Activated CD8-positive, alpha-beta T cell treated with anti-CD3 and anti-CD28 coated beads for 36 hours (primary cell): ENCODE measurements around the gene KIF18B. TPM values are rescaled to one million over a fixed set of nuclear protein-coding genes. Genes with fewer than 3 reads are reported as not detected.

ENCODE experiments used
- ATAC-seq: fragments of 200-7000 bp; cut with Tn5 transposase; one replicate; pipeline ENCODE4 v1.10.0; 2021; ENCODE audit warnings: mild to moderate bottlenecking, moderate library complexity
- CTCF ChIA-PET: fragments of 350-600 bp; sonication (Branson Sonifier 250); formaldehyde crosslinking; loops from one replicate; lab custom pipeline; 2021; ENCODE audit warnings: antibody characterized with exemption; lab: Charles Lee
- POLR2A ChIA-PET: fragments of 350-600 bp; sonication (Branson Sonifier 250); formaldehyde crosslinking; loops from one replicate; lab custom pipeline; 2021; ENCODE audit warnings: antibody characterized with exemption; lab: Charles Lee
- DNase-seq: peaks from one replicate; pipeline ENCODE4 v3.0.0-alpha.2; 2020
- H3K27ac Mint-ChIP-seq: one replicate; pipeline ENCODE4 v1.8.0; 2021; ENCODE audit warnings: mild to moderate bottlenecking, mixed read lengths
- H3K27me3 Mint-ChIP-seq: one replicate; pipeline ENCODE4 v1.8.0; 2021; ENCODE audit warnings: mixed read lengths
- H3K36me3 Mint-ChIP-seq: one replicate; pipeline ENCODE4 v1.8.0; 2021; ENCODE audit warnings: low read depth, mixed read lengths
- H3K4me1 Mint-ChIP-seq: one replicate; pipeline ENCODE4 v1.8.0; 2021; ENCODE audit warnings: low read depth, mixed read lengths
- H3K4me3 Mint-ChIP-seq: one replicate; pipeline ENCODE4 v1.8.0; 2021; ENCODE audit warnings: mild to moderate bottlenecking, moderate library complexity, mixed read lengths
- H3K9me3 Mint-ChIP-seq: one replicate; pipeline ENCODE4 v1.8.0; 2021; ENCODE audit warnings: mixed read lengths
- intact Hi-C: fragments of 100-400 bp; cut with micrococcal nuclease; formaldehyde crosslinking; loops from one replicate; pipeline ENCODE4 v1.10.0; 2022
- total RNA-seq, 2 experiments: library from RNA; stranded (reverse); gene quantifications; one replicate each; pipeline ENCODE4 v1.2.3, GENCODE V29; 2021
- TF ChIP-seq, protein P1 (sequence below): fragments of 200-600 bp; IDR thresholded peaks from one replicate; pipeline ENCODE4 v1.8.0; 2022; ENCODE audit warnings: antibody characterized with exemption, mild to moderate bottlenecking

Gene KIF18B
- total RNA-seq, 2 experiments from 2014 or later: 38.1 to 40.3 TPM

DNA sequence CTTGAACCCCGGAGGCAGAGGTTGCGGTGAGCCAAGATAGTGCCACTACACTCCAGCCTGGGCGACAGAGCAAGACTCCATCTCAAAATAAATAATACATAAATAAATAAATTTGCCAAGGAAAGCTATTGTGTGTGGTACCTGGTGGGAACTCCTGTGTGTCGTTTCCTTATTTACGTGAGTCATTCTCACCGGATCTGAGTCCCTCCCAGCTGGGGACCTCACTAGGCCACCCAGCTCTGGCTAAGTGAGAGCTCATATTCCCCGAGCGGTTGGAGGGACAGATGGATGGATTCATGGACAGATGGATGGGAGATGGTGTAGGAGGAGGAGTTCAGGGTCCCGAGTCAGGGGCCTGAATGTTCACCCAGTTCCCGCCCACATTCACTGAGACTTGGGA is 43.4 kb upstream of the KIF18B start:
- H3K27me3 Mint-ChIP-seq: peaks cover 31% of the 10 kb centered on the region
- ChIA-PET POLR2A (no interaction called here), CTCF (interaction anchor here (0.7 to 4.1 kb wide), 4 partner anchors 10 to 110 kb away, joined by 3 to 21 read pairs (median 3); no protein-coding TSS in a partner anchor)
- intact Hi-C loops: no loop called here
- DNase-seq: no peak
- H3K4me3 Mint-ChIP-seq: no peak overlapping the region
- ATAC-seq: no peak
- no peaks in the 10 kb centered on the region for H3K36me3 Mint-ChIP-seq
- H3K4me1 Mint-ChIP-seq: peaks cover 10% of the 10 kb centered on the region
- H3K27ac Mint-ChIP-seq: no peak overlapping the region
- TF ChIP-seq, protein P1, sequence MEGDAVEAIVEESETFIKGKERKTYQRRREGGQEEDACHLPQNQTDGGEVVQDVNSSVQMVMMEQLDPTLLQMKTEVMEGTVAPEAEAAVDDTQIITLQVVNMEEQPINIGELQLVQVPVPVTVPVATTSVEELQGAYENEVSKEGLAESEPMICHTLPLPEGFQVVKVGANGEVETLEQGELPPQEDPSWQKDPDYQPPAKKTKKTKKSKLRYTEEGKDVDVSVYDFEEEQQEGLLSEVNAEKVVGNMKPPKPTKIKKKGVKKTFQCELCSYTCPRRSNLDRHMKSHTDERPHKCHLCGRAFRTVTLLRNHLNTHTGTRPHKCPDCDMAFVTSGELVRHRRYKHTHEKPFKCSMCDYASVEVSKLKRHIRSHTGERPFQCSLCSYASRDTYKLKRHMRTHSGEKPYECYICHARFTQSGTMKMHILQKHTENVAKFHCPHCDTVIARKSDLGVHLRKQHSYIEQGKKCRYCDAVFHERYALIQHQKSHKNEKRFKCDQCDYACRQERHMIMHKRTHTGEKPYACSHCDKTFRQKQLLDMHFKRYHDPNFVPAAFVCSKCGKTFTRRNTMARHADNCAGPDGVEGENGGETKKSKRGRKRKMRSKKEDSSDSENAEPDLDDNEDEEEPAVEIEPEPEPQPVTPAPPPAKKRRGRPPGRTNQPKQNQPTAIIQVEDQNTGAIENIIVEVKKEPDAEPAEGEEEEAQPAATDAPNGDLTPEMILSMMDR: no peak
- no peaks in the 10 kb centered on the region for H3K9me3 Mint-ChIP-seq

DNA sequence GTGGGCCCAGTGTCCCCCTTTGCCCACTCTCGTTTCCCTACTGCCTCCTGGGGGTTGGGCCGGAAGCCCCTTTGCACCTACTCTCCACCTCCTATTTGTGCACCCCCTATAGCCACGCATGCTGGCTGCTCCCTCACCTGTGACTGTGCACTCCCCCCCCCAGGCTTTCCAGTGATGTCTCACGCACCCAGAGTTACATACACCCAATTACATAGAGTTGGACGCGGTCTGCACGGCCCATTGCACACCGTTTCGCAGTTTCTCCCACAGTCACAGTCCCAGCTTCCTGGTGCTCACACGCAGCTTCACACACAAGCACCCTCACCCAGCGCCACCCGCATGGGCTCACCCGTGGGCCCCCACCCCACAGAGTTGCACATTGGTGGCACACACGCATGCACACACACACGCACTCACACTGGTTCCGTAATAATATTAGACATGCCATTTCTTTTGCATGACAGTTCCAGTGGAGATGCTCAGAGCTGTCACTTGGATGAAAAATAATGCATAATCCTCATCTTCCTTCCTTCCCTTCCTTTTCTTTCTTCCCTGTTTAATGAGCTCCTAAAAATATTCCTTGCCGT is 42.1 kb upstream of the KIF18B start:
- intact Hi-C loops: no loop called here
- ChIA-PET POLR2A (no interaction called here), CTCF (interaction anchor here (0.9 to 4.1 kb wide), 2 partner anchors 9 to 32 kb away, joined by 3 to 21 read pairs; no protein-coding TSS in a partner anchor)
- no peak for DNase-seq
- Mint-ChIP-seq H3K4me1 (peaks cover 10% of the 10 kb centered on the region), H3K27ac (no peak overlapping the region), H3K4me3 (no peak overlapping the region), H3K27me3 (peaks cover 41% of the 10 kb centered on the region), H3K36me3 (no peaks in the 10 kb centered on the region), H3K9me3 (peaks cover 1% of the 10 kb centered on the region)
- TF ChIP-seq, protein P1: no peak
- ATAC-seq: no peak

DNA sequence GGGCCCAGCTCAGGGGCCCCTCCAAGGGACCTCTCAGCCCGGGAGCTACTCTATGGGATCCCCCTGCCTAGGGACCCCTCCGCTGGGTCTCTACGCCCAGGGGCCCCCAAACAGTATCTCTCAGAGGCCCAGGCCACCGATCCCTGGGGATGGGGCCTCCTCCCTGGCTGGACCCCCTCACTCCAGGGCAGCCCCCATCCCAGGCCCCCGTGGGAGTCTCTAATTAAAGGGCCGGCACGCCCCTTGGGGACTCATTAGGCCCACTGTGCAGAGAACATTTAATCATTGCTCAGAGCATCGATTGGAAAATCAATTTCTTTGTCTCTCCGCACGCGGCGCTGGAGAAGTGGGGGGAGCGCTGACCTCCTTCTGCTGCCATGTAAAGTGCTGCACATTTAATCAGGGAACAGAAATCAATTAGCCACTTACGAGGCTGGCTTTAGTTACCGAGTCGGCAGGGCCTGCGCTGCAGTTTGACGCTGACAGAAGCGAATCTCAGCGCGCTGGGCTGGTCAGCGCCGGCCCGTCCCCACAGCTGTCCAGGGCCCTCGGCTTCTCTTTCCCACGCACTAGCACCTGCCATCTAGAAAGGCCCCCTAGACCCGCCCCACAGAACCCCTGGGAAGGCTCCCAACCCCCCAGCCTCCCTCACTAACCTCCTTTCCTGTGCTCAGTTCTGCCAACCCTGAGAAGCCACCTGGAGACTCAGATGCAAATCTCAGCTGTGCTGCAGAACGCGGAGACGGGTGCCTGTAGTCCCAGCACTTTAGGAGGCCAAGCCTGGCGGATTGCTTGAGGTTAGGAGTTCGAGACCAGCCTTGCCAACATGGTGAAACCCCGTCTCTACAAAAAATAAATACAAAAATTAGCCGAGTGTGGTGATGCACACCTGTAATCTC is 40.7 kb upstream of the KIF18B start:
- TF ChIP-seq, protein P1: no peak
- ChIA-PET CTCF (interaction anchor here (0.9 to 4.1 kb wide), 3 partner anchors 10 to 33 kb away, joined by 3 to 21 read pairs (median 3); no protein-coding TSS in a partner anchor), POLR2A (interaction anchor here (1.0 kb wide), 1 partner anchor 42 kb away, joined by 3 read pairs; no protein-coding TSS in a partner anchor)
- Mint-ChIP-seq H3K4me3 (no peak overlapping the region), H3K36me3 (no peaks in the 10 kb centered on the region), H3K9me3 (peaks cover 1% of the 10 kb centered on the region), H3K27ac (no peak overlapping the region), H3K4me1 (peaks cover 10% of the 10 kb centered on the region), H3K27me3 (peaks cover 35% of the 10 kb centered on the region)
- no peak for ATAC-seq
- intact Hi-C loops: no loop called here
- DNase-seq: no peak

DNA sequence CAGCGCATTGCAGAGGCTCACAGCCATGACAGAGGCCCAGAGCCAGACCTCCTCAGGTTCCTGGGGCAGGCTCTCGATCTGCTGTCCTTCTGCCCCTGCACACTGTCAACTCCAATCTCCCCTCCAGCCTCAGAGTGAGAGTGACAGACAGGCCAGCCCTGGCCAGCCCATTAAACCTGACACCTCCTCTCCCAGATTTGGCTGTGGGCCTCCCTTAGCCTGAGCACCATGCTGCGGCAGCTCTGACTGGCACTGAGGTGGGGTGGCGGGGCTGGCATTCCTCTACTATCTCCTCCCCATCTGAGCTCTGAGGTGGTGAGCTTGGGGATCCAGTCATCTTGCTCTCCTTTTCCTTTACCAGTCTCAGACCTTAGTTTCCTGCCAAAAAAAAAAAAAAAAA is 36.0 kb upstream of the KIF18B start:
- ATAC-seq: no peak
- H3K36me3 Mint-ChIP-seq: no peaks in the 10 kb centered on the region
- peaks cover 30% of the 10 kb centered on the region for H3K27me3 Mint-ChIP-seq
- H3K9me3 Mint-ChIP-seq: peaks cover 1% of the 10 kb centered on the region
- intact Hi-C loops: no loop called here
- H3K27ac Mint-ChIP-seq: no peak overlapping the region
- TF ChIP-seq, protein P1: no peak
- no peak for DNase-seq
- no peak overlapping the region for H3K4me3 Mint-ChIP-seq
- CTCF ChIA-PET: interaction anchor here (1.1 kb wide), 1 partner anchor 38 kb away, joined by 4 read pairs; no protein-coding TSS in a partner anchor
- POLR2A ChIA-PET: no interaction called here
- peaks cover 10% of the 10 kb centered on the region for H3K4me1 Mint-ChIP-seq
